ENCODE data around the gene FPR3.
"Not testable (repeated sequence)": the region's sequence is repeated elsewhere in the genome, so short reads cannot be mapped to it uniquely, and the experiment has no call there.

FPR3 gene

GRCh38 chr19:51784109-51784785 is 10.7 kb upstream of the FPR3 start:
- DNase-seq (ENCODE audit: low read depth) = no peak

GRCh38 chr19:51784922-51785690 is 9.9 kb upstream of the FPR3 start:
- DNase-seq (ENCODE audit: low read depth) = no peak

- DNase-seq (ENCODE audit: low read depth) = no peak
Observed at GRCh38 chr19:51786646-51787494, 8.1 kb upstream of the FPR3 start.

- DNase-seq (ENCODE audit: low read depth) = no peak
Observed at GRCh38 chr19:51788029-51788428, 6.9 kb upstream of the FPR3 start.

- no peak for DNase-seq (ENCODE audit: low read depth)
Observed at GRCh38 chr19:51789061-51789795, 5.7 kb upstream of the FPR3 start.

- no peak for DNase-seq (ENCODE audit: low read depth)
Observed at GRCh38 chr19:51792932-51793331, 2.0 kb upstream of the FPR3 start.

GRCh38 chr19:51793994-51794393 is 963 bp upstream of the FPR3 start:
- DNase-seq (ENCODE audit: low read depth) = no peak

- no peak for DNase-seq (ENCODE audit: low read depth)
Observed at GRCh38 chr19:51796195-51796679, 1.3 kb downstream of the FPR3 start.

GRCh38 chr19:51797480-51797879 is 2.5 kb downstream of the FPR3 start:
- no peak for DNase-seq (ENCODE audit: low read depth)

GRCh38 chr19:51798062-51798461 is 3.1 kb downstream of the FPR3 start:
- DNase-seq (ENCODE audit: low read depth) = no peak

GRCh38 chr19:51799034-51799773 is 4.2 kb downstream of the FPR3 start:
- no peak for DNase-seq (ENCODE audit: low read depth)

- DNase-seq (ENCODE audit: low read depth) = no peak
Observed at GRCh38 chr19:51799774-51800472, 5.0 kb downstream of the FPR3 start.

- DNase-seq (ENCODE audit: low read depth) = no peak
Observed at GRCh38 chr19:51800473-51801244, 5.7 kb downstream of the FPR3 start.

- DNase-seq (ENCODE audit: low read depth) = no peak
Observed at GRCh38 chr19:51802775-51803174, 7.8 kb downstream of the FPR3 start.

- no peak for DNase-seq (ENCODE audit: low read depth)
Observed at GRCh38 chr19:51803519-51803918, 8.6 kb downstream of the FPR3 start.

- no peak for DNase-seq (ENCODE audit: low read depth)
Observed at GRCh38 chr19:51803967-51804366, 9.0 kb downstream of the FPR3 start.

GRCh38 chr19:51804789-51805188 is 9.8 kb downstream of the FPR3 start:
- not testable (repeated sequence) for DNase-seq (ENCODE audit: low read depth)

GRCh38 chr19:51805396-51805795 is 10.4 kb downstream of the FPR3 start:
- not testable (repeated sequence) for DNase-seq (ENCODE audit: low read depth)

- DNase-seq (ENCODE audit: low read depth) = not testable (repeated sequence)
Observed at GRCh38 chr19:51806571-51806970, 11.6 kb downstream of the FPR3 start.
